Liver (tissue), 2 donors: ENCODE data around the gene ACOT9.

Source experiments
- JUND ChIP-seq, 2 donors: IDR thresholded peaks; 2 replicates each; pipeline ENCODE4 v1.6.1; 2016; ENCODE audit warnings: antibody characterized with exemption in 2 of 2
- TF ChIP-seq, protein P1 (sequence below): IDR thresholded peaks from 2 replicates; pipeline ENCODE4 v1.6.1; 2016; ENCODE audit warnings: antibody characterized with exemption
- TF ChIP-seq, protein P2 (sequence below): IDR thresholded peaks from 2 replicates; pipeline ENCODE4 v1.6.1; 2016; ENCODE audit warnings: antibody characterized with exemption, mild to moderate bottlenecking
- donor health status: healthy.

DNA sequence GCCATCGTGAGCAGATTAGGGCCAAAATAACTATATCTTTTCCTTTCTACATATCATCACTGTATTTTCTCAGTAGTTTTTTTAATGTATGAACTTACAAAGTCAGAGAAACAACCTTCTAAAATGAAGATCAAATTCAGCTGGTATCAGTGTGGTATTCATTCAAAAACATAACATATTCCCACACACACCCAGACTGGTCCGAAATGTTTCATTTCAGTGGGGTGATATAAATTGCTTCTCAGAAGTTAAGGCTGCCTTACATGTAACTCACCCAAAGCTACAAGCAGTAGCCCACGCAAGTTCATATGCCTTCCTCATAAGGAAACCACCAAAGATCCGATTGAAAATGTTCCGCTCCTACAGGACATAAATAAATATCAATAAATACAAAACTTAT lies 37.8 kb downstream of the ACOT9 start:
- TF ChIP-seq JUND (IDR thresholded peaks at IDR 0.05): no peak
- TF ChIP-seq, protein P1, sequence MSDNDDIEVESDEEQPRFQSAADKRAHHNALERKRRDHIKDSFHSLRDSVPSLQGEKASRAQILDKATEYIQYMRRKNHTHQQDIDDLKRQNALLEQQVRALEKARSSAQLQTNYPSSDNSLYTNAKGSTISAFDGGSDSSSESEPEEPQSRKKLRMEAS: no peak
- TF ChIP-seq, protein P2, sequence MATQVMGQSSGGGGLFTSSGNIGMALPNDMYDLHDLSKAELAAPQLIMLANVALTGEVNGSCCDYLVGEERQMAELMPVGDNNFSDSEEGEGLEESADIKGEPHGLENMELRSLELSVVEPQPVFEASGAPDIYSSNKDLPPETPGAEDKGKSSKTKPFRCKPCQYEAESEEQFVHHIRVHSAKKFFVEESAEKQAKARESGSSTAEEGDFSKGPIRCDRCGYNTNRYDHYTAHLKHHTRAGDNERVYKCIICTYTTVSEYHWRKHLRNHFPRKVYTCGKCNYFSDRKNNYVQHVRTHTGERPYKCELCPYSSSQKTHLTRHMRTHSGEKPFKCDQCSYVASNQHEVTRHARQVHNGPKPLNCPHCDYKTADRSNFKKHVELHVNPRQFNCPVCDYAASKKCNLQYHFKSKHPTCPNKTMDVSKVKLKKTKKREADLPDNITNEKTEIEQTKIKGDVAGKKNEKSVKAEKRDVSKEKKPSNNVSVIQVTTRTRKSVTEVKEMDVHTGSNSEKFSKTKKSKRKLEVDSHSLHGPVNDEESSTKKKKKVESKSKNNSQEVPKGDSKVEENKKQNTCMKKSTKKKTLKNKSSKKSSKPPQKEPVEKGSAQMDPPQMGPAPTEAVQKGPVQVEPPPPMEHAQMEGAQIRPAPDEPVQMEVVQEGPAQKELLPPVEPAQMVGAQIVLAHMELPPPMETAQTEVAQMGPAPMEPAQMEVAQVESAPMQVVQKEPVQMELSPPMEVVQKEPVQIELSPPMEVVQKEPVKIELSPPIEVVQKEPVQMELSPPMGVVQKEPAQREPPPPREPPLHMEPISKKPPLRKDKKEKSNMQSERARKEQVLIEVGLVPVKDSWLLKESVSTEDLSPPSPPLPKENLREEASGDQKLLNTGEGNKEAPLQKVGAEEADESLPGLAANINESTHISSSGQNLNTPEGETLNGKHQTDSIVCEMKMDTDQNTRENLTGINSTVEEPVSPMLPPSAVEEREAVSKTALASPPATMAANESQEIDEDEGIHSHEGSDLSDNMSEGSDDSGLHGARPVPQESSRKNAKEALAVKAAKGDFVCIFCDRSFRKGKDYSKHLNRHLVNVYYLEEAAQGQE: no peak
